Heart left ventricle (tissue), 13 donors: ENCODE results near the gene MRAP.

Source experiments
- CTCF ChIP-seq, 12 donors: fragments of 200-600 bp; sonication (generic) in 4 of 12; IDR thresholded peaks; one replicate each; pipeline versions ENCODE4 v1.5.0 to v1.8.0; 2018 to 2022; ENCODE audit warnings: antibody characterized with exemption in 12 of 12, mild to moderate bottlenecking in 5 of 12
- POLR2A ChIP-seq, 2 donors: fragments of 450-650 bp; IDR thresholded peaks; one replicate each; pipeline ENCODE4 v1.6.1; 2017; ENCODE audit warnings: antibody characterized with exemption in 2 of 2, mild to moderate bottlenecking in 2 of 2, moderate library complexity in 2 of 2
- donor health status: ischemic (EF 13 %, LVEDD 7.1; RV severe dilation, severe dysfunction).
- donor health status: DM: no; HTN: yes; CAD: no.
- donor health status: DM: no; HTN: no; CAD: no.
- donor health status: ischemic (EF 25% LVEDD 6.9; RV normal size, moderate dysfunction).
- donor health status: ischemic (EF 25% LVEDD 5.7; RV mildly dilated, moderate dysfunction).
- donor health status: ischemic (EF 35%, LVEDD 5.7; RV mildly dilated, moderate dysfunction).
- donor health status: nonischemic (EF 11% LVEDD 7.7; RV severe dilation, severe dysfunction).
- donor health status: DM: yes; HTN: yes; CAD: no.
- donor health status: PGD.
- donor health status: ischemic (EF 29% LVEDD 5.4; RV normal size, mild dysfunction).
- donor health status: nonischemic (EF 23%, LVEDD 6.1; RV moderate dilation, normal function).

- TF ChIP-seq CTCF (IDR thresholded peaks at IDR 0.05) (no peak), POLR2A (IDR thresholded peaks at IDR 0.05) (no peak)
Observed at GRCh38 chr21:32334980-32335531, 36.4 kb downstream of the MRAP start.
